ENCODE measurements around the gene RNF43.

RNF43 gene

GRCh38 chr17:58381124-58382035, 36.0 kb downstream of the RNF43 start:
- no peak for FAIRE-seq

- no peak for FAIRE-seq
Observed at GRCh38 chr17:58380207-58381123, 36.9 kb downstream of the RNF43 start.

- no peak for FAIRE-seq
Observed at GRCh38 chr17:58379511-58379824, 37.9 kb downstream of the RNF43 start.

- no peak for FAIRE-seq
Observed at GRCh38 chr17:58378733-58379510, 38.4 kb downstream of the RNF43 start.

- no peak for FAIRE-seq
Observed at GRCh38 chr17:58377661-58378060, 39.7 kb downstream of the RNF43 start.

GRCh38 chr17:58377093-58377601, 40.2 kb downstream of the RNF43 start:
- no peak for FAIRE-seq

GRCh38 chr17:58376472-58377000, 40.8 kb downstream of the RNF43 start:
- no peak for FAIRE-seq

- no peak for FAIRE-seq
Observed at GRCh38 chr17:58375811-58376210, 41.5 kb downstream of the RNF43 start.

- no peak for FAIRE-seq
Observed at GRCh38 chr17:58375256-58375655, 42.1 kb downstream of the RNF43 start.

- no peak for FAIRE-seq
Observed at GRCh38 chr17:58373923-58374322, 43.4 kb downstream of the RNF43 start.

- FAIRE-seq: no peak
Observed at GRCh38 chr17:58373003-58373402, 44.3 kb downstream of the RNF43 start.

- no peak for FAIRE-seq
Observed at GRCh38 chr17:58371300-58371950, 45.9 kb downstream of the RNF43 start.

GRCh38 chr17:58370716-58371115, 46.6 kb downstream of the RNF43 start:
- no peak for FAIRE-seq

- FAIRE-seq: no peak
Observed at GRCh38 chr17:58370309-58370708, 47.0 kb downstream of the RNF43 start.

- no peak for FAIRE-seq
Observed at GRCh38 chr17:58369214-58370031, 47.9 kb downstream of the RNF43 start.

- no peak for FAIRE-seq
Observed at GRCh38 chr17:58368860-58369213, 48.5 kb downstream of the RNF43 start.

All from islet of Langerhans (tissue), 1 donor.